ENCODE data around the gene DTNB. TPM values are rescaled to one million over a fixed set of nuclear protein-coding genes. Genes with fewer than 3 reads are reported as not detected.

Gene DTNB
- total RNA-seq, 1 experiment from 2014 or later, result 26.3 TPM

- BruUV-seq (replicated peaks), result no TSS peak
- CTCF ChIA-PET, result interaction anchor here (1.7 to 3.5 kb wide), 4 partner anchors 13 to 79 kb away, joined by 6 to 26 read pairs (median 17); no protein-coding TSS in a partner anchor
- peaks cover 6% of the 10 kb centered on the region for H3K36me3 Mint-ChIP-seq (ENCODE audit: insufficient read depth, unreplicated experiment)
- H3K4me3 Mint-ChIP-seq (ENCODE audit: unreplicated experiment), result no peak overlapping the region
- intact Hi-C loops (cut with micrococcal nuclease), result no loop called here
- peaks cover 42% of the 10 kb centered on the region for H3K4me1 Mint-ChIP-seq (ENCODE audit: insufficient read depth, unreplicated experiment)
- no peaks in the 10 kb centered on the region for H3K27me3 Mint-ChIP-seq (ENCODE audit: insufficient read depth, unreplicated experiment)
- peak overlapping the region; percentile 85 for H3K27ac Mint-ChIP-seq (ENCODE audit: low read depth, unreplicated experiment)
- no peaks in the 10 kb centered on the region for H3K9me3 Mint-ChIP-seq (ENCODE audit: unreplicated experiment)
- POLR2A ChIA-PET, result interaction anchor here (0.6 to 3.7 kb wide), 3 partner anchors 12 to 67 kb away, joined by 3 to 42 read pairs (median 3); no protein-coding TSS in a partner anchor
- no peak for TF ChIP-seq CTCF (IDR thresholded peaks at IDR 0.05; ENCODE audit: unreplicated experiment)
- no peak for DNase-seq (ENCODE audit: unreplicated experiment)
These were observed 53.3 kb downstream of the DTNB start for GRCh38 chr2:25620077-25620476.

- CTCF ChIA-PET, result interaction anchor here (0.5 to 3.5 kb wide), 7 partner anchors 12 to 175 kb away, joined by 3 to 26 read pairs (median 6); no protein-coding TSS in a partner anchor
- no TSS peak for BruUV-seq (replicated peaks)
- peak overlapping the region; percentile 61 for H3K4me3 Mint-ChIP-seq (ENCODE audit: unreplicated experiment)
These were observed 54.2 kb downstream of the DTNB start for GRCh38 chr2:25619185-25619584.

GRCh38 chr2:25618676-25619075 is 54.7 kb downstream of the DTNB start:
- no peak for TF ChIP-seq CTCF (IDR thresholded peaks at IDR 0.05; ENCODE audit: unreplicated experiment)
- Mint-ChIP-seq H3K27me3 (ENCODE audit: insufficient read depth, unreplicated experiment) (no peaks in the 10 kb centered on the region), H3K36me3 (ENCODE audit: insufficient read depth, unreplicated experiment) (peaks cover 6% of the 10 kb centered on the region), H3K27ac (ENCODE audit: low read depth, unreplicated experiment) (peak overlapping the region; percentile 85), H3K9me3 (ENCODE audit: unreplicated experiment) (no peaks in the 10 kb centered on the region), H3K4me1 (ENCODE audit: insufficient read depth, unreplicated experiment) (peaks cover 42% of the 10 kb centered on the region), H3K4me3 (ENCODE audit: unreplicated experiment) (peak overlapping the region; percentile 61)
- intact Hi-C loops (cut with micrococcal nuclease), result loop anchor here (2.0 kb wide), 1 partner anchor 54 kb away; the partner anchor contains the start of gene DTNB
- POLR2A ChIA-PET, result interaction anchor here (0.7 to 3.7 kb wide), 13 partner anchors 11 to 260 kb away, joined by 3 to 42 read pairs (median 6); partner anchors contain the start of genes ASXL2 and DTNB
- CTCF ChIA-PET, result interaction anchor here (1.9 to 3.5 kb wide), 5 partner anchors 11 to 81 kb away, joined by 5 to 26 read pairs (median 20); no protein-coding TSS in a partner anchor
- BruUV-seq (replicated peaks), result no TSS peak
- peak; percentile 87 for DNase-seq (ENCODE audit: unreplicated experiment)

More at GRCh38 chr2:25619185-25619584, 54.2 kb downstream of the DTNB start:
- no peak for DNase-seq (ENCODE audit: unreplicated experiment)
- H3K27me3 Mint-ChIP-seq (ENCODE audit: insufficient read depth, unreplicated experiment), result no peaks in the 10 kb centered on the region
- peak overlapping the region; percentile 85 for H3K27ac Mint-ChIP-seq (ENCODE audit: low read depth, unreplicated experiment)
- no peak for TF ChIP-seq CTCF (IDR thresholded peaks at IDR 0.05; ENCODE audit: unreplicated experiment)
- intact Hi-C loops (cut with micrococcal nuclease), result loop anchor here (2.0 kb wide), 1 partner anchor 54 kb away; the partner anchor contains the start of gene DTNB
- POLR2A ChIA-PET, result interaction anchor here (0.7 to 3.7 kb wide), 11 partner anchors 11 to 260 kb away, joined by 3 to 42 read pairs (median 6); partner anchors contain the start of genes ASXL2 and DTNB
- H3K36me3 Mint-ChIP-seq (ENCODE audit: insufficient read depth, unreplicated experiment), result peaks cover 6% of the 10 kb centered on the region
- no peaks in the 10 kb centered on the region for H3K9me3 Mint-ChIP-seq (ENCODE audit: unreplicated experiment)
- H3K4me1 Mint-ChIP-seq (ENCODE audit: insufficient read depth, unreplicated experiment), result peaks cover 42% of the 10 kb centered on the region

- peak overlapping the region; percentile 85 for H3K27ac Mint-ChIP-seq (ENCODE audit: low read depth, unreplicated experiment)
- TF ChIP-seq CTCF (IDR thresholded peaks at IDR 0.05; ENCODE audit: unreplicated experiment), result no peak
- H3K4me3 Mint-ChIP-seq (ENCODE audit: unreplicated experiment), result peak overlapping the region; percentile 61
- intact Hi-C loops (cut with micrococcal nuclease), result loop anchor here (2.0 kb wide), 1 partner anchor 55 kb away; the partner anchor contains the start of gene DTNB
- peaks cover 6% of the 10 kb centered on the region for H3K36me3 Mint-ChIP-seq (ENCODE audit: insufficient read depth, unreplicated experiment)
- peaks cover 40% of the 10 kb centered on the region for H3K4me1 Mint-ChIP-seq (ENCODE audit: insufficient read depth, unreplicated experiment)
- H3K9me3 Mint-ChIP-seq (ENCODE audit: unreplicated experiment), result no peaks in the 10 kb centered on the region
- DNase-seq (ENCODE audit: unreplicated experiment), result peak; percentile 79
- POLR2A ChIA-PET, result interaction anchor here (0.6 to 3.7 kb wide), 13 partner anchors 10 to 1446 kb away, joined by 3 to 42 read pairs (median 6); partner anchors contain the start of genes ASXL2 and DTNB
- no peaks in the 10 kb centered on the region for H3K27me3 Mint-ChIP-seq (ENCODE audit: insufficient read depth, unreplicated experiment)
- TSS peak; percentile 63 for BruUV-seq (replicated peaks)
- CTCF ChIA-PET, result interaction anchor here (1.9 to 3.5 kb wide), 5 partner anchors 11 to 81 kb away, joined by 5 to 26 read pairs (median 20); no protein-coding TSS in a partner anchor
These were observed 55.3 kb downstream of the DTNB start for GRCh38 chr2:25617948-25618646.
